HG03469 (cell line): ENCODE results near the gene COL8A2.
A peak's percentile ranks its signal among the peaks of the same experiment; 100 is the strongest.

Experiments used
- ATAC-seq: cut with Tn5 transposase; IDR thresholded peaks from one replicate; pipeline ENCODE4 v1.9.1; 2021; ENCODE audit warnings: mild to moderate bottlenecking, moderate library complexity, moderate number of reproducible peaks; ENCODE audit not compliant: unreplicated experiment

Gene COL8A2

GRCh38 chr1:36092166-36092797, 32.7 kb downstream of the COL8A2 start:
- no peak for ATAC-seq

GRCh38 chr1:36091698-36092097, 33.3 kb downstream of the COL8A2 start:
- no peak for ATAC-seq

- ATAC-seq, result no peak
Measured at GRCh38 chr1:36091141-36091540, 33.9 kb downstream of the COL8A2 start.

- ATAC-seq, result no peak
Measured at GRCh38 chr1:36089393-36090121, 35.5 kb downstream of the COL8A2 start.

- ATAC-seq, result peak; percentile 62
Measured at GRCh38 chr1:36088577-36089392, 36.2 kb downstream of the COL8A2 start, which contains the start of gene ADPRS. TSS of gene ADPRS (plus strand) at chr1:36088892. CDS start at chr1:36088905, 13 bp downstream.

- no peak for ATAC-seq
Measured at GRCh38 chr1:36088265-36088576, 36.8 kb downstream of the COL8A2 start.

DNA sequence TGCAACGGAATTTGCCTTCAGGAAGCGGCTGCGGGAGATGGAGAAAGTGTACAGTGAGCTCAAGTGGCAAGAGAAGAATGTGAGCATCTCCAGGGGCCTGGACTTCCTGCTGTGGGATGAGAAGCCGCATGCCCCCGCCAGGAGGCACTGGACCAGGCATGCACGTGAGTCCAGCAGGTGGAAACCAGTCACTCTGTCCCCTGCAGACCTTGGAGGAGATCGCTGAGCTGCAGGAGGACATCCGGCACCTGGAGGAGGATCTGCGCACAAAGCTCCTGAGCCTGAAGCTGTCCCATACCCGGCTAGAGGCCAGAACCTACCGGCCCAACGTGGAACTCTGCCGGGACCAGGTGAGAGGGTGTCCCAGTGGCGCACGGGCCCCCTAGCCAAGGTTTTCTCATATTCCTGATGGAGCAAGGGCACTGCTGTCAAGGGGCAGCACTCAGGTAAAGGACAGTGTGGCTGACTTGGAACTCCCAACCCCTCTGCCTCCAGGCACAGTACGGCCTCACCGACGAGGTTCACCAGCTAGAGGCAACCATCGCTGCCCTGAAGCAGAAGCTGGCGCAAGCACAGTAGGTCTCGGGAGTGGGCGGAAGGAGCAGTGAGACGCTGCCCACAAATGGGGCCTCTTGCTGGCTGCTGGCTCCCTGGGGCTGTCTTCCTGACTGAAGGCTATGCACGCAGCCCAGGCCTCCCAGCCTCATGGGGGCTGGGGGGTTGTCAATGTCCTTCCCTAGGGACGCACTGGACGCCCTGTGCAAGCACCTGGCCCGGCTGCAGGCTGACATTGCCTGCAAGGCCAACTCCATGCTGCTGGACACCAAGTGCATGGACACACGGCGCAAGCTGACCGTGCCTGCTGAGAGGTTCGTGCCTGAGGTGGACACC, 37.5 kb downstream of the COL8A2 start:
- no peak for ATAC-seq

GRCh38 chr1:36086529-36087232, 38.3 kb downstream of the COL8A2 start:
- ATAC-seq, result no peak

- ATAC-seq, result no peak
Measured at GRCh38 chr1:36085686-36086526, 39.1 kb downstream of the COL8A2 start.

GRCh38 chr1:36085126-36085525, 39.9 kb downstream of the COL8A2 start:
- no peak for ATAC-seq

- ATAC-seq, result no peak
Measured at GRCh38 chr1:36084497-36085115, 40.4 kb downstream of the COL8A2 start.

DNA sequence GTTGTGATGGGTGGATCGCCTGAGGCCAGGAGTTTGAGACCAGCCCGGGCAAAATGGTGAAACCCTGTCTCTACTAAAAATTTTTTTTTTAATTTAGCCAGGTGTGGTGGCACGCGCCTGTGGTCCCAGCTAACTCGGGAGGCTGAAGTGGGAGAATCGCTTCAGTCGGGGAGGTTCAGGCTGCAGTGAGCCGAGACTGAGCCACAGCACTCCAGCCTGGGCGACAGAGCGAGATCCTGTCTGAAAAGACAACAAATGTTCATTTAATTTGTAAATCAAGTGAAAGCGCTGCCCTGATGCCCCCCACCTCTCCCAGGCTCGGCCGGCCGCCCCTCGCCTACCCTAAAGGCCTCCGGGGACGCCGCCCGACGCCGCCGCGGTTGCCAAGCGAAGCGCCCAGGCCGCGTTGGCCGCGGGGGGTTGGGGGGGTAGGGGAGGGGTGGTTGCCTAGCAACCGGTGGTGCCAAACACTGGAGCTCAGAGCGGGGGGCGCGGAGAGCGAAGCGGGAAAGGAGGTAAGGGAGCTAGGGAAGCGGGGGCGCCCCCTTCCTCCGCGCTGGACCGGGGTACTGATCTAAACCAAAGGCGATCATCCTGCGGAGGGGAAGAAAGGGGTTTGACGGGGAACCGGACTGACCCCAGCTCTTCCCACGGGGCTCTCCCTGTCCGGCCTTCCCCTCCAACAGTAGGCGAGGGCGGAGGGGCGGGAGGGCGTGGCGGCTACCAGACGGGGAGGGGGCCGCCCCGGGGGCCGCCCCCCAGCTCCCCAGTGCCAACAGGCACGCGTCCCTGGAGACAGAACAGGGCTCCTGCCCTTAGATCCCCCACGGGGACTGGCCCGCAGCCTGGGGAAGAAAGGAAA, 41.2 kb downstream of the COL8A2 start, which contains the start of gene TEKT2:
Gene TEKT2 (plus strand): TSS at position 460 of the 862 bp plus-strand sequence. CDS start 828 bp downstream, outside the sequence.
- ATAC-seq, result no peak

- no peak for ATAC-seq
Measured at GRCh38 chr1:36083219-36083618, 41.8 kb downstream of the COL8A2 start.

GRCh38 chr1:36081926-36082485, 43.0 kb downstream of the COL8A2 start:
- no peak for ATAC-seq

- ATAC-seq, result no peak
Measured at GRCh38 chr1:36080801-36081200, 44.2 kb downstream of the COL8A2 start.

DNA sequence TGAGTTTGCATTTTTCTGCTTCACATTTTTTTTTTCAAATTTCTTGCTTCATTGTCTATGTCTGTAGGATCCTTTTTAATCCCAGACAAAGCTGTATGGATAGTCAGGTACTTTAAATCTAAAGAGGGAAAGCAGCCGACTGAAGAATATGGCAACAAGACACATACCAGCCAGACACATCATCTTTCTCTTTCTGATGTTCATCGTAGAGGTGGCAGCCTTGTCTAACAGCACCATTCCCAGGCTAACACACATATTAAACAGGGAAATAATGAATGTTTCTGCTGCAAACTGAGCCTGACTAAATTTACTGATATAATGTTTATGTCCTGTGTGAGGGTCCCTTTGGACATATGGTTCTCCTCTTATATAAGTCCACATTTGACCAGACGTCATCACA, 44.8 kb downstream of the COL8A2 start:
- ATAC-seq, result no peak

DNA sequence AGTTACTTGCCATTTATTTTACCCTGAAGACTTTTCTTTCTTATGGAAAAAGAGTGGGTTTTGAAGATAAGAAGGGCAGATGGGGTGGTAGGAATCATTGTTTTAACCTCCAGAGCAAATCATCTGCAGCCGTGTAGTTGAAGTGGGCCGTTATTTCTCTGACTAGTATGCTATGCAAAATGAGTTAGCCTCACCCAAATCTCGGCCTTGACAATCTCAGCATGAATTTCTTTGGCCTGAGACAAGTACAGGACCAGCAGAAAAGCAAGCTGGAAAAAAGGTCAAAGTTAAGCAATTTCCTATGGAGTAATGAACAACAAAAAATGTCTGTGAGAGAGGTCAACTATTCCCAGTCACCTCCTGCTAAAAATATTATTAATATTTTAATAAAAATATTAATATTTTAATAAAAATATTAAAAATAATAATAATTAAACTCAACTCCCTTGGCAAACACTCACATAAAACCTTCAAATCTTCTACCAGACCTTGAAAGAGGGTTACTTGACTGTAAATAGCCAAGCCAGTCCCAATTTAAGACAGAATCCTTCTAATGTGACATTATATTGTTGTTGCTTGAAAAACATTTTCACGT, 47.9 kb downstream of the COL8A2 start:
- no peak for ATAC-seq
